GM18858 (cell line): ENCODE data around the gene CC2D2A.
"Not testable (repeated sequence)": the region's sequence is repeated elsewhere in the genome, so short reads cannot be mapped to it uniquely, and the experiment has no call there.

ENCODE experiments used
- ATAC-seq: cut with Tn5 transposase; IDR thresholded peaks from one replicate; pipeline ENCODE4 v1.9.1; 2021; ENCODE audit not compliant: unreplicated experiment

The CC2D2A gene

GRCh38 chr4:15513545-15513944, 43.9 kb downstream of the CC2D2A start:
- ATAC-seq: no peak

GRCh38 chr4:15515106-15515505, 45.4 kb downstream of the CC2D2A start:
- no peak for ATAC-seq

GRCh38 chr4:15516494-15516893, 46.8 kb downstream of the CC2D2A start:
- no peak for ATAC-seq

GRCh38 chr4:15517681-15518080, 48.0 kb downstream of the CC2D2A start:
- not testable (repeated sequence) for ATAC-seq

GRCh38 chr4:15521442-15522039, 51.9 kb downstream of the CC2D2A start:
- ATAC-seq: no peak

GRCh38 chr4:15525080-15525479, 55.4 kb downstream of the CC2D2A start:
- ATAC-seq: no peak

- ATAC-seq: no peak
Observed at GRCh38 chr4:15526924-15527592, 57.4 kb downstream of the CC2D2A start.

- no peak for ATAC-seq
Observed at GRCh38 chr4:15531792-15532191, 62.1 kb downstream of the CC2D2A start.

- ATAC-seq: no peak
Observed at GRCh38 chr4:15533817-15534216, 64.1 kb downstream of the CC2D2A start.

GRCh38 chr4:15535599-15535998, 65.9 kb downstream of the CC2D2A start:
- no peak for ATAC-seq

- ATAC-seq: no peak
Observed at GRCh38 chr4:15536552-15537499, 67.1 kb downstream of the CC2D2A start.

- no peak for ATAC-seq
Observed at GRCh38 chr4:15541941-15542340, 72.3 kb downstream of the CC2D2A start.

- no peak for ATAC-seq
Observed at GRCh38 chr4:15542760-15543159, 73.1 kb downstream of the CC2D2A start.

GRCh38 chr4:15543537-15544247, 74.0 kb downstream of the CC2D2A start:
- no peak for ATAC-seq

GRCh38 chr4:15544248-15544729, 74.6 kb downstream of the CC2D2A start:
- ATAC-seq: no peak

- ATAC-seq: no peak
Observed at GRCh38 chr4:15545371-15545770, 75.7 kb downstream of the CC2D2A start.

- peak; percentile 70 for ATAC-seq
Observed at GRCh38 chr4:15547392-15547791, 77.7 kb downstream of the CC2D2A start.

GRCh38 chr4:15550491-15550890, 80.8 kb downstream of the CC2D2A start:
- no peak for ATAC-seq

- no peak for ATAC-seq
Observed at GRCh38 chr4:15551740-15552446, 82.2 kb downstream of the CC2D2A start.
